GM23248 (cell line): ENCODE results near the gene B9D2. TPM values are rescaled to one million over a fixed set of nuclear protein-coding genes. Genes with fewer than 3 reads are reported as not detected.

Experiments used
- DNase-seq: peaks from one replicate; pipeline ENCODE4 v3.0.0-alpha.2; 2015
- H2AFZ ChIP-seq: fragments of 200-600 bp; sonication (generic); 2 replicates; pipeline ENCODE4 v1.6.1; 2016; ENCODE audit warnings: antibody characterized with exemption
- H3F3A ChIP-seq: fragments of 200-600 bp; sonication (generic); 2 replicates; pipeline ENCODE4 v1.6.1; 2016; ENCODE audit warnings: mild to moderate bottlenecking, antibody characterized with exemption, mixed run types; ENCODE audit not compliant: insufficient read depth
- H3K27ac ChIP-seq: fragments of 200-600 bp; sonication (generic); 2 replicates; pipeline ENCODE4 v1.5.1; 2016; ENCODE audit warnings: mild to moderate bottlenecking
- H3K27me3 ChIP-seq: fragments of 200-600 bp; sonication (generic); replicated peaks from 2 replicates; pipeline ENCODE4 v1.6.1; 2016; ENCODE audit warnings: mild to moderate bottlenecking; ENCODE audit not compliant: insufficient read depth
- H3K36me3 ChIP-seq: fragments of 200-600 bp; sonication (generic); 2 replicates; pipeline ENCODE4 v1.6.1; 2016; ENCODE audit warnings: low read depth, mild to moderate bottlenecking
- H3K4me1 ChIP-seq: fragments of 200-600 bp; sonication (generic); 2 replicates; pipeline ENCODE4 v1.6.1; 2016; ENCODE audit warnings: mild to moderate bottlenecking; ENCODE audit not compliant: insufficient read depth
- H3K4me2 ChIP-seq: fragments of 200-600 bp; sonication (generic); one replicate; pipeline ENCODE4 v1.6.1; 2016; ENCODE audit warnings: mild to moderate bottlenecking; ENCODE audit not compliant: unreplicated experiment
- H3K4me3 ChIP-seq: fragments of 200-600 bp; sonication (generic); 2 replicates; pipeline ENCODE4 v1.5.1; 2016; ENCODE audit warnings: mild to moderate bottlenecking
- H3K79me2 ChIP-seq: fragments of 200-600 bp; sonication (generic); 2 replicates; pipeline ENCODE4 v1.6.1; 2016; ENCODE audit warnings: mild to moderate bottlenecking; ENCODE audit not compliant: insufficient read depth
- H3K9ac ChIP-seq: fragments of 200-600 bp; sonication (generic); 2 replicates; pipeline ENCODE4 v1.6.1; 2016; ENCODE audit warnings: mild to moderate bottlenecking
- H3K9me2 ChIP-seq: fragments of 200-600 bp; sonication (generic); 2 replicates; pipeline ENCODE4 v1.6.1; 2016; ENCODE audit warnings: mixed run types, mild to moderate bottlenecking, moderate library complexity; ENCODE audit not compliant: insufficient read depth
- H3K9me3 ChIP-seq: fragments of 200-600 bp; sonication (generic); one replicate; pipeline ENCODE4 v1.6.1; 2017; ENCODE audit warnings: low read depth
- H4K20me1 ChIP-seq: fragments of 200-600 bp; sonication (generic); 2 replicates; pipeline ENCODE4 v1.6.0; 2016; ENCODE audit not compliant: insufficient read depth
- EZH2 ChIP-seq: fragments of 200-600 bp; sonication (generic); IDR thresholded peaks from 2 replicates; pipeline ENCODE4 v1.6.1; 2018; ENCODE audit warnings: antibody characterized with exemption, mild to moderate bottlenecking; ENCODE audit not compliant: insufficient read depth, poor library complexity, severe bottlenecking
- EZH2phosphoT487 ChIP-seq: fragments of 200-600 bp; sonication (generic); IDR thresholded peaks from 2 replicates; pipeline ENCODE4 v1.6.1; 2018; ENCODE audit warnings: antibody characterized with exemption, moderate library complexity, mild to moderate bottlenecking, low read depth; ENCODE audit not compliant: insufficient read depth
- WGBS, 2 experiments: methylation state at CpG; one replicate each; pipeline ENCODE4 v1.1.6; 2015 to 2017; ENCODE audit warnings: low lambda C conversion rate in 2 of 2, low coverage in 1 of 2; ENCODE audit errors: missing lambda C conversion rate in 2 of 2; 5-methylcytosine and 5-hydroxymethylcytosine counted together
- in situ Hi-C: fragments of 300-500 bp; cut with MboI; formaldehyde crosslinking; loops from 2 replicates; pipeline ENCODE4 v1.15.0; 2020
- polyA plus RNA-seq: library from polyadenylated mRNA; unstranded; fragments of >200 nt; fragmentation: Nextera tagmentation; extraction: Ambion mirVana; gene quantifications from 2 replicates; pipeline ENCODE4 v1.2.1, GENCODE V29; 2016
- total RNA-seq: library from RNA; depleted of rRNA; stranded (reverse); fragments of >200 nt; shearing (Covaris generic); gene quantifications from 2 replicates; pipeline ENCODE4 v1.2.3, GENCODE V29; 2014

B9D2 gene
- total and polyA plus RNA-seq, 2 experiments from 2014 or later, result 9.6 to 13.2 TPM

GRCh38 chr19:41369769-41370168 lies 5.8 kb upstream of the B9D2 start:
- no peak for DNase-seq
- no peaks in the 10 kb centered on the region for H3K9me3 ChIP-seq
- no peaks in the 10 kb centered on the region for H4K20me1 ChIP-seq
- no peak overlapping the region for H3K9ac ChIP-seq
- H3K4me3 ChIP-seq, result no peak overlapping the region
- no peak overlapping the region for H2AFZ ChIP-seq
- 90 to 98% methylated on average over 2 of the region's 2 CpGs for WGBS, 2 experiments
- H3K79me2 ChIP-seq, result peaks cover 54% of the 10 kb centered on the region
- no peak for TF ChIP-seq EZH2phosphoT487
- TF ChIP-seq EZH2, result no peak
- H3K27me3 ChIP-seq, result no peaks in the 10 kb centered on the region
- in situ Hi-C loops, result no loop called here
- H3K27ac ChIP-seq, result no peak overlapping the region
- H3K4me2 ChIP-seq, result no peak overlapping the region
- H3K9me2 ChIP-seq, result no peaks in the 10 kb centered on the region
- no peaks in the 10 kb centered on the region for H3K36me3 ChIP-seq
- peaks cover 31% of the 10 kb centered on the region for H3K4me1 ChIP-seq
- peaks cover 21% of the 10 kb centered on the region for H3F3A ChIP-seq

- WGBS, 2 experiments, result 21 to 28% methylated on average over 6 of the region's 6 CpGs
- H3K27ac ChIP-seq, result peak overlapping the region; percentile 88
- H3K9me2 ChIP-seq, result no peaks in the 10 kb centered on the region
- peaks cover 56% of the 10 kb centered on the region for H3K79me2 ChIP-seq
- H3K4me2 ChIP-seq, result peak overlapping the region; percentile 72
- no peak overlapping the region for H3K4me3 ChIP-seq
- peaks cover 27% of the 10 kb centered on the region for H3K4me1 ChIP-seq
- peaks cover 17% of the 10 kb centered on the region for H3F3A ChIP-seq
- peak; percentile 94 for DNase-seq
- in situ Hi-C loops, result no loop called here
- H2AFZ ChIP-seq, result no peak overlapping the region
- peak overlapping the region; percentile 39; the same call in 1 of the 2 replicates for H3K9ac ChIP-seq
- H3K9me3 ChIP-seq, result no peaks in the 10 kb centered on the region
- TF ChIP-seq EZH2 (no peak), EZH2phosphoT487 (no peak)
- H4K20me1 ChIP-seq, result no peaks in the 10 kb centered on the region
- no peaks in the 10 kb centered on the region for H3K27me3 ChIP-seq
- H3K36me3 ChIP-seq, result no peaks in the 10 kb centered on the region
These were observed 3.9 kb upstream of the B9D2 start for GRCh38 chr19:41367848-41368301.

- H3K79me2 ChIP-seq, result peaks cover 56% of the 10 kb centered on the region
- no peaks in the 10 kb centered on the region for H3K36me3 ChIP-seq
- H3F3A ChIP-seq, result peaks cover 22% of the 10 kb centered on the region
- H3K9me2 ChIP-seq, result no peaks in the 10 kb centered on the region
- no peaks in the 10 kb centered on the region for H3K9me3 ChIP-seq
- DNase-seq, result no peak
- H2AFZ ChIP-seq, result no peak overlapping the region
- no peak for TF ChIP-seq EZH2phosphoT487
- TF ChIP-seq EZH2, result no peak
- WGBS, 2 experiments, result 100% methylated on average over 1 of the region's 1 CpG
- H3K4me3 ChIP-seq, result no peak overlapping the region
- in situ Hi-C loops, result no loop called here
- H3K9ac ChIP-seq, result no peak overlapping the region
- H3K27me3 ChIP-seq, result no peaks in the 10 kb centered on the region
- no peak overlapping the region for H3K4me2 ChIP-seq
- peaks cover 27% of the 10 kb centered on the region for H3K4me1 ChIP-seq
- no peak overlapping the region for H3K27ac ChIP-seq
- no peaks in the 10 kb centered on the region for H4K20me1 ChIP-seq
These were observed 2.1 kb upstream of the B9D2 start for GRCh38 chr19:41366089-41366488.

- peaks cover 22% of the 10 kb centered on the region for H3F3A ChIP-seq
- H3K27ac ChIP-seq, result peak overlapping the region; percentile 98
- no peaks in the 10 kb centered on the region for H3K27me3 ChIP-seq
- peak overlapping the region; percentile 96 for H3K9ac ChIP-seq
- H3K9me3 ChIP-seq, result no peaks in the 10 kb centered on the region
- peaks cover 45% of the 10 kb centered on the region for H3K79me2 ChIP-seq
- WGBS, 2 experiments, result 74 to 76% methylated on average over 14 of the region's 14 CpGs
- no peak for DNase-seq
- peak overlapping the region; percentile 89 for H3K4me3 ChIP-seq
- peaks cover 27% of the 10 kb centered on the region for H3K4me1 ChIP-seq
- in situ Hi-C loops, result no loop called here
- peak overlapping the region; percentile 95 for H3K4me2 ChIP-seq
- no peaks in the 10 kb centered on the region for H4K20me1 ChIP-seq
- peak overlapping the region; percentile 77 for H2AFZ ChIP-seq
- H3K9me2 ChIP-seq, result no peaks in the 10 kb centered on the region
- no peaks in the 10 kb centered on the region for H3K36me3 ChIP-seq
- no peak for TF ChIP-seq EZH2phosphoT487
- TF ChIP-seq EZH2, result no peak
These were observed 809 bp upstream of the B9D2 start for GRCh38 chr19:41364524-41365391.
